Mesodermal cell (in vitro differentiated cells): ENCODE measurements around the gene MLN.

ENCODE experiments used
- H3K27ac ChIP-seq: 2 replicates; pipeline ENCODE4 v1.7.0; 2013; ENCODE audit warnings: mild to moderate bottlenecking, low read depth, low read length, moderate library complexity; ENCODE audit not compliant: severe bottlenecking
- H3K36me3 ChIP-seq: 2 replicates; pipeline ENCODE4 v1.7.1; 2013; ENCODE audit warnings: mild to moderate bottlenecking, low read length, moderate library complexity; ENCODE audit not compliant: control insufficient read depth, insufficient read depth
- H3K4me1 ChIP-seq: one replicate; pipeline ENCODE4 v1.7.1; 2013; ENCODE audit warnings: mild to moderate bottlenecking, low read length; ENCODE audit not compliant: insufficient read depth, control insufficient read depth, poor library complexity, severe bottlenecking
- H3K4me3 ChIP-seq: 2 replicates; pipeline ENCODE4 v1.7.0; 2013; ENCODE audit warnings: low read length, control low read depth, mild to moderate bottlenecking; ENCODE audit not compliant: insufficient read depth, poor library complexity, severe bottlenecking; ENCODE audit errors: extremely low read depth
- H3K9me3 ChIP-seq: 2 replicates; pipeline ENCODE4 v1.7.1; 2013; ENCODE audit warnings: mild to moderate bottlenecking, low read length, moderate library complexity; ENCODE audit not compliant: control insufficient read depth
- WGBS, 2 experiments: methylation state at CpG; one replicate each; pipeline ENCODE4 v1.1.5; 2013; ENCODE audit warnings: missing lambda C conversion rate in 2 of 2; ENCODE audit not compliant: insufficient coverage in 2 of 2; 5-methylcytosine and 5-hydroxymethylcytosine counted together

The MLN gene

DNA sequence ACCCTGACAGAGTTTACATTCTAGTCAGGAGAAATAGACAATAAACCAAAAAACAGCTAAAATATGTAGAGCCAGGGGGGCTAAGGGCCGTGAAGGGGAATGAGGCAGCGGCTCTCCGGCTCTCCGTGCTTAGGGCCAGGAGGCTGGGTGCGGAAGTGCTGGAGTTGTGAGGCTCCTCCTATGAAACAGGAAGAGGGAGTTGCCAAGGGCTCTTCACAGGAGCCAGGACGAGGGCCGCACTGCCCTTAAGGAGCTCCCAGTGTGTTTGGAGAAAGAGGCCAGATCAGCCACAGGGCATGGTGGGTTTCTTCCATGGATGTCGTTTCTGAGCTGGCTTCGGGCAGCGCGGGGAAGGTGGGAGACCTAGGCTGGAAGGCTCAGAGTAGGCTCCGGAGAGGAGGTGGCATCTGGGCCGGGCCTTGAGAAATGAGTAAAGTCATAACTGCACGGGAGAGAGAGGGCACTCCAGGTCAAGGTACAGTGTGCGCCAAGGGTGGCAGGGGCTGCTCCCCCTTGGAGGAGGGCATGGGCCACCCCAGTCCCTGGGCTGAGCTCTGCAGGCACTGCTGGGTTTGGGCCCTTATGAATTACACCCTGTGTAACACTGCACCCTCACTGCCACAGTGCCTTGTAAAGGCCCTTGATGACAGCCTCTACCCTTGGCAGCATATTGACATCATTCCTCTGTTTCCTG lies 20.8 kb upstream of the MLN start:
- H3K9me3 ChIP-seq: no peaks in the 10 kb centered on the region
- no peak overlapping the region for H3K27ac ChIP-seq
- H3K4me1 ChIP-seq: peaks cover 11% of the 10 kb centered on the region
- H3K4me3 ChIP-seq: no peak overlapping the region
- H3K36me3 ChIP-seq: no peaks in the 10 kb centered on the region
- WGBS, 2 experiments: 77 to 80% methylated on average over 14 of the region's 15 CpGs

DNA sequence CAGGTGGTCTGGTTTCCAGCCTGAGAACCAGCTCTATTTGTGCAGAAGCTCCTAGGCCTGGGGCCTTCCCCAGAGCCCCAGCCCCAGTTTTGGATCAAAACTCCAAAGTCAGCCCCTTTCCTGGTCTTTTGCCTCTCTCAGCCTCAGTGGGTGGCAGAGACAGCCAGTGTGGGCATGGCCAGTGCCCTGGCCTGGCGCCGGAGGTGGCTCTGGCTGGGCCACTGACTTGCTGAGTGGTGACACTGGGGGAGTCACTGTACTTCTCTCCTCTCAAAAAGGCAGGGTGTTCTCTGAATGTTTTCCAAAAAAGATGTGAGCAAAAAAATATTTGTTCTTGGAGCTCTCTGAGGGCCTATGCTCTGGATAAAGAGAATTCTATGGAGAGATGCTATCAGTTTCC lies 20.0 kb upstream of the MLN start:
- H3K4me3 ChIP-seq: no peak overlapping the region
- H3K4me1 ChIP-seq: peaks cover 7% of the 10 kb centered on the region
- H3K36me3 ChIP-seq: no peaks in the 10 kb centered on the region
- H3K9me3 ChIP-seq: no peaks in the 10 kb centered on the region
- WGBS, 2 experiments: 83% methylated on average over 1 of the region's 2 CpGs; no CpG with 5 or more reads in 1 of the 2 experiments
- H3K27ac ChIP-seq: no peak overlapping the region

GRCh38 chr6:33822575-33823395 lies 19.0 kb upstream of the MLN start:
- 75 to 83% methylated on average over 5 to 10 of the region's 10 CpGs for WGBS, 2 experiments
- no peak overlapping the region for H3K4me3 ChIP-seq
- H3K4me1 ChIP-seq: peaks cover 7% of the 10 kb centered on the region
- no peaks in the 10 kb centered on the region for H3K9me3 ChIP-seq
- H3K36me3 ChIP-seq: no peaks in the 10 kb centered on the region
- no peak overlapping the region for H3K27ac ChIP-seq

DNA sequence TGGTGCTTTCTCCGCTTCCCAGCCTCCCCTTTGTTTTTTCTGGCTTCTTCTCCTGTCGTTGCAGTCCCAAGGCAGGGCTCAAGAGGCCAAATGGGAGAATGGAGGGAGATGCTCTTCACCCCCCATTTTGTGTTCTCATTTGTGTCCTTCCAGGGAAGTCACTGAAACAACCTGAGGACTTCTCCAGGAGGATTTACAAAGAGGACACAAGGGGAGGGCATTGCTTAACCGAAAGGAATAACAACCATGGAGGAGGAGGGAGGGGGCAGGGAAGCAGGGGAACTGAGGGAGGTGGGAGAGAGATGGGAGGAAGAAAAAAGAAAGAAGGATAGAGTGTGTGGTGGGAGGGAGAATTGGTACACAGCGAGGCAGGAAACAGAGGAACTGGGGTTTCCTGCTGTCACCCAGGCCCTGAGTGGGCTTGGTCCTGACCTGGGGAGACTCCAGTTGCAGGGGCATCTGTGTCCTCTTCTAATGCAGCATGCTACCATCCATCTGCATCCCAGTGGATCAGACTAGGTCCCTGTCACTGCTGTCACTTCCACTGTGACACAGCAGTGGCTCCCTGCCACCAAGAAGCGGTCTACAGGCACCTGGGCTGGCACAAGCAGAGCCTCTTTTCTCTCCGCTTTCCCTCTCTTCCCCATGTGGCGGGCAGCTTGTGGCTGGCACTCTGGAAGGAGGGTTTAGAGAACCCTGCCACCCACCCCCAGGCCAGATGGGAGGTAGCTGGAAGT lies 17.1 kb upstream of the MLN start:
- Histone ChIP-seq H3K27ac (no peak overlapping the region), H3K4me3 (no peak overlapping the region), H3K9me3 (no peaks in the 10 kb centered on the region), H3K36me3 (no peaks in the 10 kb centered on the region), H3K4me1 (peaks cover 7% of the 10 kb centered on the region)
- WGBS, 2 experiments: 75 to 85% methylated on average over 3 to 4 of the region's 7 CpGs

- peaks cover 7% of the 10 kb centered on the region for H3K4me1 ChIP-seq
- no peaks in the 10 kb centered on the region for H3K36me3 ChIP-seq
- H3K27ac ChIP-seq: no peak overlapping the region
- WGBS, 2 experiments: 91% methylated on average over 5 to 8 of the region's 10 CpGs
- no peak overlapping the region for H3K4me3 ChIP-seq
- H3K9me3 ChIP-seq: no peaks in the 10 kb centered on the region
These were observed 16.4 kb upstream of the MLN start for GRCh38 chr6:33820243-33820642.

- Histone ChIP-seq H3K4me1 (no peaks in the 10 kb centered on the region), H3K4me3 (no peak overlapping the region), H3K27ac (no peak overlapping the region), H3K9me3 (no peaks in the 10 kb centered on the region), H3K36me3 (no peaks in the 10 kb centered on the region)
- 76 to 84% methylated on average over 4 of the region's 4 CpGs for WGBS, 2 experiments
These were observed 15.2 kb upstream of the MLN start for GRCh38 chr6:33819021-33819420.

DNA sequence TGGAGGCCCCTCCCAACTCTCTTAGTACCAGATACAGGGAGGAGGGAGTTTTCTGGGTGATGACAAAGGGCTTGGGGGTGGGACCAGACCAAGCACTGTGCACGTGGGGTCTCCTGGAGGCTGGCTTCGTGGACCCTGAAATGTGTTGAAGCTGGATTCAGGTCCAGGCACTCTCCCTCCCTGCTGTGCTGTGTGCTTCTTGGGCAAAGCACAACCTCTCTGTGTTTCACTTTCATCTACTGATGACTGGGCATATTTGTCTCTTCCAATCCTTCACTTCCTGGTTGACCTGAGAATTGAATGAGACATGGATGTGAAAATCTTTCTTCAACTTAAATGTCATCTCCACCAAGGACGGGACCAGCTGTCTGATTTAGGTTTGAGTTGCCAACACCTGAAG lies 14.5 kb upstream of the MLN start:
- Histone ChIP-seq H3K36me3 (no peaks in the 10 kb centered on the region), H3K4me1 (no peaks in the 10 kb centered on the region), H3K9me3 (no peaks in the 10 kb centered on the region), H3K27ac (no peak overlapping the region), H3K4me3 (no peak overlapping the region)
- 80 to 90% methylated on average over 3 of the region's 3 CpGs for WGBS, 2 experiments

DNA sequence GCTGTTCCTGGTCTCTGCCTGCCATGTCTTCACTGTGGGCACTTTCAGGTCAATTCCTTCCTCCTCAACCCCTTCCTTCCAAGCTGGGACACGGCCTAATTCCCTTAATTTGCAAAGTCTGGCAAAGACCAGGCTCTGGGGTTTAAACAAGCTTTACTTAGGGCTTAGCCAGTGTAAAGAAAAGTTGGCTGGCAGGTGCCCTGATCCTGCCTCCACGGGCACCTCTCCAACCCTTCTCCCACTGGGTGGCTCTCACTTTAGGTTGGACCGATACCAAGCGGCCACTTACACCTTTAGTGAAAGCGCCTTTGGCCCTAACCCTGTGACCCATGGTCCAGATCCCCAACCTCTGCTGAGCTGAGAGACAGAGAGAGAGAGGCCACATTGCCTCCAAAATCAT lies 13.7 kb upstream of the MLN start:
- 82 to 89% methylated on average over 5 of the region's 5 CpGs for WGBS, 2 experiments
- H3K27ac ChIP-seq: no peak overlapping the region
- H3K36me3 ChIP-seq: no peaks in the 10 kb centered on the region
- no peaks in the 10 kb centered on the region for H3K4me1 ChIP-seq
- no peak overlapping the region for H3K4me3 ChIP-seq
- H3K9me3 ChIP-seq: no peaks in the 10 kb centered on the region

DNA sequence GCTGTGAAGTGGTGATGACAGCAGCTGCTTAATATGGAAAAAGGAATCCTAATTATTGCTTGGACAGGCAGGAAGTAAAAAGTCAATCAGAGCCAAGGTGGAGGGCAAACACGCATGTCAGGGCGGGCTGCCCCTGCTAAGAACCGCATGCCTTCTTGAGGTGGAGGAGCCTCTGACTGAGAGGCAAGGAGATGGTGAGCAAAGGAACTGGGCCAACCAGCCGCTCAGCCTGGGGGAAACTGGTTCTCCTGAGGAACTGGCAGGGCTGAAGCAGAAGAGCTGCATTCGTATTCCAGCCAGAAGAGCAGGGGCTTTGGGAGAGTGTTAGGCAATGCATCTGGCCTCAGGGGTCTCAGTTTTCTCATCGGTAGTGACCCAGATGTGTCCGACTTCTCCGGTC lies 13.1 kb upstream of the MLN start:
- Histone ChIP-seq H3K4me3 (no peak overlapping the region), H3K9me3 (no peaks in the 10 kb centered on the region), H3K27ac (no peak overlapping the region), H3K36me3 (no peaks in the 10 kb centered on the region), H3K4me1 (no peaks in the 10 kb centered on the region)
- WGBS, 2 experiments: 87 to 92% methylated on average over 7 to 8 of the region's 8 CpGs

GRCh38 chr6:33815854-33816253 lies 12.1 kb upstream of the MLN start:
- Histone ChIP-seq H3K4me3 (no peak overlapping the region), H3K27ac (no peak overlapping the region), H3K9me3 (no peaks in the 10 kb centered on the region), H3K4me1 (no peaks in the 10 kb centered on the region), H3K36me3 (no peaks in the 10 kb centered on the region)
- 50 to 63% methylated on average over 1 of the region's 1 CpG for WGBS, 2 experiments
